SK-N-MC (cell line): ENCODE measurements around the gene S100B.
"Not testable (repeated sequence)": the region's sequence is repeated elsewhere in the genome, so short reads cannot be mapped to it uniquely, and the experiment has no call there.

ENCODE experiments used
- EZH2 ChIP-seq: fragments of 200-600 bp; sonication (generic); IDR thresholded peaks from one replicate; pipeline ENCODE4 v1.6.1; 2017; ENCODE audit warnings: antibody characterized with exemption
- FOXP2 ChIP-seq: optimal IDR thresholded peaks from 2 replicates; pipeline ENCODE3; 2011; ENCODE audit warnings: mild to moderate bottlenecking, moderate library complexity; ENCODE audit not compliant: insufficient read depth; ENCODE audit errors: extremely low read length, control extremely low read depth
- POLR2AphosphoS5 ChIP-seq: IDR thresholded peaks from 2 replicates; pipeline ENCODE4 v1.6.1; 2012; ENCODE audit warnings: mild to moderate bottlenecking, low read depth, low read length, borderline replicate concordance

GRCh38 chr21:46579394-46579793 is 25.5 kb downstream of the S100B start:
- TF ChIP-seq EZH2, POLR2AphosphoS5, FOXP2: not testable (repeated sequence)
